H1 (cell line): ENCODE measurements around the gene LRP8. TPM values are rescaled to one million over a fixed set of nuclear protein-coding genes. Genes with fewer than 3 reads are reported as not detected.

Experiments used
- CBX5 ChIP-seq: fragments of 300-800, 300-1000 bp; sonication (generic); IDR thresholded peaks from 2 replicates; pipeline ENCODE4 v1.7.1; 2016; ENCODE audit warnings: antibody characterized with exemption, low read length, low read depth
- EGR1 ChIP-seq: IDR thresholded peaks from 2 replicates; pipeline ENCODE4 v1.6.1; 2011; ENCODE audit warnings: low read depth, low read length, borderline replicate concordance
- HDAC2 ChIP-seq, 2 experiments: fragments of 300-600 bp in 1 of 2; sonication (generic) in 1 of 2; IDR thresholded peaks; 2 replicates each; pipeline ENCODE4 v1.6.1; 2011 to 2012; ENCODE audit warnings: low read depth in 2 of 2, low read length in 2 of 2, mild to moderate bottlenecking in 2 of 2, moderate library complexity in 2 of 2, borderline replicate concordance in 1 of 2, inconsistent platforms in 1 of 2
- SAP30 ChIP-seq: fragments of 300-600 bp; sonication (generic); IDR thresholded peaks from 2 replicates; pipeline ENCODE4 v1.7.1; 2012; ENCODE audit warnings: low read length, moderate library complexity, mild to moderate bottlenecking, inconsistent platforms; ENCODE audit not compliant: insufficient read depth, insufficient replicate concordance
- polyA plus RNA-seq, 7 experiments: library from polyadenylated mRNA; depleted of rRNA in 3 of 7; stranded (reverse) in 5 of 7; unstranded in 2 of 7; fragments of >200 nt in 5 of 7; fragments of 200-250 nt in 2 of 7; gene quantifications; 1 replicate in 5 of 7; 2 replicates in 1 of 7; 4 replicates in 1 of 7; pipeline versions ENCODE4 v1.2.1 to v1.2.3, GENCODE V29; 2011 to 2013; ENCODE audit warnings: missing spikeins in 2 of 7, mixed read lengths in 2 of 7
- total RNA-seq: library from RNA; stranded (reverse); fragmentation: NEBNext Ultra II Directional; extraction: Animal tissue kit (Norgen Biotek cat#: 25700); gene quantifications from 2 replicates; pipeline ENCODE4 v1.2.1, GENCODE V29; 2021

The LRP8 gene
- total and polyA plus RNA-seq, 2 of the 8 experiments (the other 6 are each of a cell fraction or from before 2014, with no cell fraction given): 63.2 to 66.4 TPM

GRCh38 chr1:53267761-53268160 is 60.1 kb downstream of the LRP8 start (continued):
- TF ChIP-seq HDAC2 (IDR thresholded peaks at IDR 0.05; ENCODE audit: borderline replicate concordance in 1 of 2, low read depth in 2 of 2, low read length in 2 of 2) (no peak), CBX5 (no peak), SAP30 (no peak), EGR1 (no peak)
